SH-SY5Y (cell line): ENCODE measurements around the gene ATP6V1C2.

ENCODE experiments used
- GATA2 ChIP-seq: IDR thresholded peaks from 2 replicates; pipeline ENCODE4 v1.6.1; 2011; ENCODE audit warnings: mild to moderate bottlenecking, low read depth, low read length
- GATA3 ChIP-seq: IDR thresholded peaks from 2 replicates; pipeline ENCODE4 v1.6.1; 2011; ENCODE audit warnings: low read depth, mild to moderate bottlenecking, low read length, moderate library complexity

DNA sequence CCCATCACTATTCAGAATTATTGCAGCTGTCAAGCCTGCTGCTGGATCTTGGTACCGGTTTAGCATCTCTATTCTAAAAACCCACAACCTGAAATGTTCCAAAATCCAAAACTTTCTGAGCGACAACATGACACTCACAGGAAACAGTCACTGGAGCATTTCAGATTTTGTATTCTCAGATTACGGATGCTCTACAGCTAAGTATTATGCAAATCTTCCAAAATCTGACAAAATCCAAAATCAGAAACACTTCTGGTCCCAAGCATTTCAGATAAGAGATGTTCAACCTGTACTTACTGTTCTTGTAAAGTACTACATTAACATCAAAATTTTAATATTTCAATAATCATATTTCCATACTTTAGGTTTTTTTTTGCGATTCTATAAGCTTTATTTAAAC lies 78.7 kb downstream of the ATP6V1C2 start:
- TF ChIP-seq GATA2 (no peak), GATA3 (no peak)
